ENCODE results near the gene XYLT1. TPM values are rescaled to one million over a fixed set of nuclear protein-coding genes. Genes with fewer than 3 reads are reported as not detected.

The XYLT1 gene
- total and polyA plus RNA-seq, 7 donors: 0.67 to 2.5 (median 1.7) TPM

GRCh38 chr16:17166095-17166494 lies 304.7 kb downstream of the XYLT1 start:
- Histone ChIP-seq H3K4me3 (no peak overlapping the region), H3K4me1 (no peaks in the 10 kb centered on the region), H3K36me3 (ENCODE audit: insufficient read depth in 1 of 2, low read depth in 1 of 2) (no peaks in the 10 kb centered on the region), H3K27ac (no peak overlapping the region), H3K27me3 (ENCODE audit: insufficient read depth in 3 of 3, low read length in 2 of 3) (no peaks in the 10 kb centered on the region), H3K9me3 (no peaks in the 10 kb centered on the region)
- no peak for TF ChIP-seq CTCF (IDR thresholded peaks at IDR 0.05)
- intact Hi-C loops (cut with DNase I): no loop called here
- 68 to 77% (median 75%) methylated on average over 4 of the region's 4 CpGs for WGBS, 3 donors
- DNase-seq (no peak), ATAC-seq (no peak)

DNA sequence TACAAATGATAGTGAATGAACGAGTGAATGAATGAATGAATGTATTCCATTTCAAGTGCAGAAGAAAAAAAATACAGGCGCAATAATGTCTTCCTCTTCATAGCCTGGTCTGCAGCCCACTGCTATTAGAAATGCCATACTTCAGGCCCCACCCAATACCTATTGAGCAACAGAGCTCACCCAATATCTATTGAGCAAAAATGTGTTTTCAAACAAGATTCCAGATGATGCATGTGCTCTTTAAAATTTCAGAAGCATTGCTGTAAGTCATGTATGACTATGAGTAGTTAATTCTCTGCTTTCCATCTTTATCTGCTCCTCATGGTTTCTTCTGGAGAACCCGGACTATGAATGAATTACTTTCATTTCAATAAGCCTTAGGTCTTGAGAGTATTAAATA lies 308.2 kb downstream of the XYLT1 start:
- Histone ChIP-seq H3K4me1 (no peaks in the 10 kb centered on the region), H3K27me3 (ENCODE audit: insufficient read depth in 3 of 3, low read length in 2 of 3) (no peaks in the 10 kb centered on the region), H3K36me3 (ENCODE audit: insufficient read depth in 1 of 2, low read depth in 1 of 2) (no peaks in the 10 kb centered on the region), H3K4me3 (no peak overlapping the region), H3K27ac (no peak overlapping the region), H3K9me3 (no peaks in the 10 kb centered on the region)
- DNase-seq (no peak), ATAC-seq (no peak)
- 90 to 95% (median 94%) methylated on average over 3 of the region's 3 CpGs for WGBS, 3 donors
- intact Hi-C loops (cut with DNase I): no loop called here
- TF ChIP-seq CTCF (IDR thresholded peaks at IDR 0.05): no peak

DNA sequence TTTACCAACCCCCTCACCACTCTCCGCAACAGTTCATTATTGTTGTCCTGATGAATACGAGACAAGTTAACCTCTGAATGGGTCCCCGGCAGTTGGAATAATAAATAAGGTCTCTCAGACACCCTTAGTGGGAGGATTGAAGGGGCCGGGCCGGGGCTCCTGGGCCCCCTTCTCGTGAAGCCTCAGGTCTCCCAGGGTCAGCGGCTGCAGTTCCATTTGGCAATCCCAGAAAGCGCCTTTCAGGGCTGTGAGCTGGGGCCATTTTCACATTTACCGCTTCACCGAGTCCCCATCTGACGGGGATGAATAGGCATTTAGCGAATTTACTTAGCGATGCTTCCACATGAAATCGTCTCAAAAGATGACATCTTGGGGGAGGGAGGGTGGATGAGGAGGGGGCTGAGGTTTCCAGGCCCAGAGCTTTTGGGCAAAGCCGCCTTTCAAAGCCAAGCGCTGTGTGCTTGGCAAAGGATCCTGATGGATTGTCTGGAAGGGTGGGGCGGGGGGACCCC lies 309.8 kb downstream of the XYLT1 start:
- no peaks in the 10 kb centered on the region for H3K36me3 ChIP-seq (ENCODE audit: insufficient read depth in 1 of 2, low read depth in 1 of 2)
- no peaks in the 10 kb centered on the region for H3K4me1 ChIP-seq
- H3K4me3 ChIP-seq: no peak overlapping the region
- no peaks in the 10 kb centered on the region for H3K27me3 ChIP-seq (ENCODE audit: insufficient read depth in 3 of 3, low read length in 2 of 3)
- no peaks in the 10 kb centered on the region for H3K9me3 ChIP-seq
- ATAC-seq (no peak), DNase-seq (no peak)
- no peak overlapping the region for H3K27ac ChIP-seq
- intact Hi-C loops (cut with DNase I): no loop called here
- WGBS, 3 donors: 66 to 71% (median 70%) methylated on average over 17 of the region's 17 CpGs
- TF ChIP-seq CTCF (IDR thresholded peaks at IDR 0.05): no peak

DNA sequence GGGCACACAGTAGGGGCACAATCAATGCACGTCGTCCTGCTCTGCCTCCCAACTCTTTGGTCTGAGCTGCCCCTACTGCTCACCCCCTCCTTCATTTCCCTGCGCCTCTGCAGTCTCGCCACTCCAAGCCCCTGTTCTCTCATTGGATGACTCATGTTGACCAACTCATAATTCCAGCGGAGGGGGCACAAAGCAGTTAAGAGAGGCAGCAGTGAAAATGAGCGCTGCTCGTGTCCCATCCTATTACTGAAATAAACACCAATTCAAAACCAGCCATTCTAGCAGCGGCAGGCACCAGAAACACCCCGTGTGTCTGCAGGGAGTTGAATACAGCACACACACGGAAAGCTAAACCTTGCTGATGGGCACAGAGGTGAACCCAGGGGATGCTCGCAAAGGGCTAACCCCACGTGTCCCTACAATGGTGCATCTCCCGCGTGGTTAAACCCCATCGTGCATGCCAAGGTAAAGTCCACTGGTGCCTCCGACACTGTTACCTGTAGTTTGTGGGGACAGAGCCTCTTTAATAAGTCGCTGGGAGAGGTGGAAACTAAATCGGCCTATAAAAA lies 310.4 kb downstream of the XYLT1 start:
- Histone ChIP-seq H3K27ac (no peak overlapping the region), H3K9me3 (no peaks in the 10 kb centered on the region), H3K4me3 (no peak overlapping the region), H3K27me3 (ENCODE audit: insufficient read depth in 3 of 3, low read length in 2 of 3) (no peaks in the 10 kb centered on the region), H3K36me3 (ENCODE audit: insufficient read depth in 1 of 2, low read depth in 1 of 2) (no peaks in the 10 kb centered on the region), H3K4me1 (no peaks in the 10 kb centered on the region)
- 53 to 63% (median 63%) methylated on average over 18 of the region's 18 CpGs for WGBS, 3 donors
- intact Hi-C loops (cut with DNase I): no loop called here
- no peak for DNase-seq
- ATAC-seq: no peak
- no peak for TF ChIP-seq CTCF (IDR thresholded peaks at IDR 0.05)

- WGBS, 3 donors: 72 to 74% (median 72%) methylated on average over 12 of the region's 12 CpGs
- Histone ChIP-seq H3K4me1 (no peaks in the 10 kb centered on the region), H3K27ac (no peak overlapping the region), H3K4me3 (no peak overlapping the region), H3K9me3 (no peaks in the 10 kb centered on the region), H3K27me3 (ENCODE audit: insufficient read depth in 3 of 3, low read length in 2 of 3) (no peaks in the 10 kb centered on the region), H3K36me3 (ENCODE audit: insufficient read depth in 1 of 2, low read depth in 1 of 2) (no peaks in the 10 kb centered on the region)
- DNase-seq: no peak
- no peak for TF ChIP-seq CTCF (IDR thresholded peaks at IDR 0.05)
- intact Hi-C loops (cut with DNase I): no loop called here
- ATAC-seq: no peak
Measured at GRCh38 chr16:17159617-17160016, 311.1 kb downstream of the XYLT1 start.

All from psoas muscle (tissue), 8 donors.